ENCODE results near the gene ENPP4. TPM values are rescaled to one million over a fixed set of nuclear protein-coding genes. Genes with fewer than 3 reads are reported as not detected.
"Not testable (repeated sequence)": the region's sequence is repeated elsewhere in the genome, so short reads cannot be mapped to it uniquely, and the experiment has no call there.

ENPP4 gene
- polyA plus RNA-seq, 1 of the 3 experiments (the other 2 are of a cell fraction) = 0.05 TPM

GRCh38 chr6:46138281-46138680 lies 8.5 kb downstream of the ENPP4 start:
- no peak for TF ChIP-seq FOXJ3 (CRISPR knock-in tag; IDR thresholded peaks at IDR 0.05)
- no peak for TF ChIP-seq POLR2AphosphoS5 (IDR thresholded peaks at IDR 0.05; ENCODE audit: low read depth, low read length)
- no peak for TF ChIP-seq EP300 (IDR thresholded peaks at IDR 0.05; ENCODE audit: borderline replicate concordance in 1 of 2, low read depth in 1 of 2, low read length in 1 of 2)
- no peak for TF ChIP-seq SIN3A (IDR thresholded peaks at IDR 0.05; ENCODE audit: borderline replicate concordance, low read depth, low read length)
- TF ChIP-seq ZBTB33 (IDR thresholded peaks at IDR 0.05; ENCODE audit: borderline replicate concordance, low read depth) = no peak
- no peaks in the 10 kb centered on the region for H3K9me2 ChIP-seq
- H3K36me3 ChIP-seq (replicated peaks in 1 of 2; ENCODE audit: control insufficient read depth in 1 of 2, insufficient read depth in 2 of 2, low read length in 1 of 2) = no peaks in the 10 kb centered on the region
- no peaks in the 10 kb centered on the region; the same call in 1 of the 2 replicates for H3K27me3 ChIP-seq (ENCODE audit: insufficient read depth)
- H3K4me2 ChIP-seq = no peak overlapping the region
- no peaks in the 10 kb centered on the region for H3K79me2 ChIP-seq (ENCODE audit: insufficient read depth)
- H3K9ac ChIP-seq = no peak overlapping the region
- no peaks in the 10 kb centered on the region for H3F3A ChIP-seq (replicated peaks; ENCODE audit: insufficient read depth)
- H3K27ac ChIP-seq (ENCODE audit: low read depth in 2 of 2, low read length in 1 of 2) = no peak overlapping the region
- POLR2A ChIA-PET = no interaction called here
- no peak overlapping the region; a peak in 1 of 4 replicates for H3K4me3 ChIP-seq (ENCODE audit: low read depth in 2 of 2, low read length in 1 of 2)
- no peak overlapping the region for H2AFZ ChIP-seq (ENCODE audit: low read depth)
- CTCF ChIA-PET = interaction anchor here (0.8 kb wide), 1 partner anchor 272 kb away, joined by 3 read pairs; no protein-coding TSS in a partner anchor
- H3K4me1 ChIP-seq (ENCODE audit: control insufficient read depth in 1 of 2, insufficient read depth in 2 of 2, low read depth in 1 of 2, low read length in 1 of 2) = no peaks in the 10 kb centered on the region
- no peak for DNase-seq
- no peaks in the 10 kb centered on the region for H3K9me3 ChIP-seq
- WGBS (ENCODE audit: low lambda C conversion rate) = 5% methylated on average over 1 of the region's 1 CpG
- H4K20me1 ChIP-seq (ENCODE audit: insufficient read depth) = no peaks in the 10 kb centered on the region

GRCh38 chr6:46144270-46144669 lies 14.5 kb downstream of the ENPP4 start:
- TF ChIP-seq FOXM1 (IDR thresholded peaks at IDR 0.05; ENCODE audit: low read depth) (no peak), POLR2AphosphoS5 (IDR thresholded peaks at IDR 0.05; ENCODE audit: low read depth, low read length) (no peak), PBX3 (IDR thresholded peaks at IDR 0.05) (no peak), TCF12 (IDR thresholded peaks at IDR 0.05) (no peak), CTCF (IDR thresholded peaks at IDR 0.05) (no peak), RCOR1 (IDR thresholded peaks at IDR 0.05; ENCODE audit: low read length) (no peak)

GRCh38 chr6:46149066-46149465 lies 19.3 kb downstream of the ENPP4 start:
- H3K27ac ChIP-seq (ENCODE audit: low read depth in 2 of 2, low read length in 1 of 2); H3K79me2 ChIP-seq (ENCODE audit: insufficient read depth); H3K9me2 ChIP-seq; H3K36me3 ChIP-seq (replicated peaks in 1 of 2; ENCODE audit: control insufficient read depth in 1 of 2, insufficient read depth in 2 of 2, low read length in 1 of 2); POLR2A ChIA-PET; H3K9me3 ChIP-seq; CTCF ChIA-PET; H2AFZ ChIP-seq (ENCODE audit: low read depth); H3F3A ChIP-seq (replicated peaks; ENCODE audit: insufficient read depth); DNase-seq; H3K4me1 ChIP-seq (ENCODE audit: control insufficient read depth in 1 of 2, insufficient read depth in 2 of 2, low read depth in 1 of 2, low read length in 1 of 2); H3K9ac ChIP-seq; H4K20me1 ChIP-seq (ENCODE audit: insufficient read depth); H3K4me2 ChIP-seq; H3K27me3 ChIP-seq (ENCODE audit: insufficient read depth); H3K4me3 ChIP-seq (ENCODE audit: low read depth in 2 of 2, low read length in 1 of 2): not testable (repeated sequence)
- 0% methylated on average over 3 of the region's 3 CpGs for WGBS (ENCODE audit: low lambda C conversion rate)

More at GRCh38 chr6:46144270-46144669, 14.5 kb downstream of the ENPP4 start:
- Histone ChIP-seq H3K4me3 (ENCODE audit: low read depth in 2 of 2, low read length in 1 of 2) (no peak overlapping the region), H3K36me3 (replicated peaks in 1 of 2; ENCODE audit: control insufficient read depth in 1 of 2, insufficient read depth in 2 of 2, low read length in 1 of 2) (no peaks in the 10 kb centered on the region), H3K4me2 (no peak overlapping the region), H3K9me3 (no peaks in the 10 kb centered on the region), H3K9ac (no peak overlapping the region), H3F3A (replicated peaks; ENCODE audit: insufficient read depth) (no peaks in the 10 kb centered on the region), H2AFZ (ENCODE audit: low read depth) (no peak overlapping the region), H3K27ac (ENCODE audit: low read depth in 2 of 2, low read length in 1 of 2) (no peak overlapping the region), H3K27me3 (ENCODE audit: insufficient read depth) (no peaks in the 10 kb centered on the region), H3K9me2 (no peaks in the 10 kb centered on the region), H3K79me2 (ENCODE audit: insufficient read depth) (no peaks in the 10 kb centered on the region), H3K4me1 (ENCODE audit: control insufficient read depth in 1 of 2, insufficient read depth in 2 of 2, low read depth in 1 of 2, low read length in 1 of 2) (no peaks in the 10 kb centered on the region), H4K20me1 (ENCODE audit: insufficient read depth) (no peaks in the 10 kb centered on the region)
- ChIA-PET POLR2A (no interaction called here), CTCF (no interaction called here)
- no peak for DNase-seq
- 6% methylated on average over 1 of the region's 1 CpG for WGBS (ENCODE audit: low lambda C conversion rate)
